Measurements from ENCODE around the gene CMTM7.

DNA sequence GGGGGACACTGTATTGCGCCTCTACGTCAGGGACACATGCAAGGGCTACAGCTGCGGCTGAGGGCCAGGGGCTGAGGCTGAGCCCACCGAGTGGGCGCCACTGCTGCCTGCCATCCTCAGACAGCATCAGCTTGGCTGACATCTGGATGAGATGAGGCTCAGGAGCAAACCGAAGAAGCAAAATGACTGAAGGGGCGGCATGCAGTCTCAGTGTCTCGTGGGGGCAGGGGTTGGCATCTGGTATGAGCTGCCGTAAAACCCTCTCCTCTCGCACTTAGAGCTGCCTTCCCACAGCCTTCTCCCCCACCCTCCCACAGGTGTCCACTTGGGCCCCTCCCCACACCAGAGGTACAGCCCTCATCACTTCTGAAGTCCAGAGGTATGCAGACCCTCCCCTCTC is 24.2 kb upstream of the CMTM7 start:
- TF ChIP-seq, protein P1, sequence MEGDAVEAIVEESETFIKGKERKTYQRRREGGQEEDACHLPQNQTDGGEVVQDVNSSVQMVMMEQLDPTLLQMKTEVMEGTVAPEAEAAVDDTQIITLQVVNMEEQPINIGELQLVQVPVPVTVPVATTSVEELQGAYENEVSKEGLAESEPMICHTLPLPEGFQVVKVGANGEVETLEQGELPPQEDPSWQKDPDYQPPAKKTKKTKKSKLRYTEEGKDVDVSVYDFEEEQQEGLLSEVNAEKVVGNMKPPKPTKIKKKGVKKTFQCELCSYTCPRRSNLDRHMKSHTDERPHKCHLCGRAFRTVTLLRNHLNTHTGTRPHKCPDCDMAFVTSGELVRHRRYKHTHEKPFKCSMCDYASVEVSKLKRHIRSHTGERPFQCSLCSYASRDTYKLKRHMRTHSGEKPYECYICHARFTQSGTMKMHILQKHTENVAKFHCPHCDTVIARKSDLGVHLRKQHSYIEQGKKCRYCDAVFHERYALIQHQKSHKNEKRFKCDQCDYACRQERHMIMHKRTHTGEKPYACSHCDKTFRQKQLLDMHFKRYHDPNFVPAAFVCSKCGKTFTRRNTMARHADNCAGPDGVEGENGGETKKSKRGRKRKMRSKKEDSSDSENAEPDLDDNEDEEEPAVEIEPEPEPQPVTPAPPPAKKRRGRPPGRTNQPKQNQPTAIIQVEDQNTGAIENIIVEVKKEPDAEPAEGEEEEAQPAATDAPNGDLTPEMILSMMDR (IDR thresholded peaks at IDR 0.05), result no peak
- TF ChIP-seq POLR2A (IDR thresholded peaks at IDR 0.05), result no peak

All from adrenal gland (tissue), 5 donors.